Astrocyte (in vitro differentiated cells and primary cell): ENCODE measurements around the gene NBPF3. TPM values are rescaled to one million over a fixed set of nuclear protein-coding genes. Genes with fewer than 3 reads are reported as not detected.
A peak's percentile ranks its signal among the peaks of the same experiment; 100 is the strongest.

Experiments used
- DNase-seq: peaks from one replicate; pipeline ENCODE4 v3.0.0-alpha.2; 2010; ENCODE audit warnings: low read depth
- FAIRE-seq: peaks from 2 replicates; lab custom pipeline; 2011; peaks lifted over from hg19 to GRCh38; lab: Jason Lieb, UNC
- H2AFZ ChIP-seq: 2 replicates; pipeline ENCODE4 v1.6.0; 2012; ENCODE audit warnings: low read depth, low read length, inconsistent platforms
- H3K27ac ChIP-seq: 2 replicates; pipeline ENCODE4 v1.5.1; 2011; ENCODE audit warnings: low read depth, low read length, inconsistent platforms
- H3K27me3 ChIP-seq: 2 replicates; pipeline ENCODE4 v1.6.0; 2011; ENCODE audit warnings: low read length, inconsistent platforms; ENCODE audit not compliant: insufficient read depth
- H3K36me3 ChIP-seq: 2 replicates; pipeline ENCODE4 v1.5.1; 2011; ENCODE audit warnings: low read length, inconsistent platforms; ENCODE audit not compliant: insufficient read depth
- H3K4me1 ChIP-seq: 2 replicates; pipeline ENCODE4 v1.5.1; 2011; ENCODE audit warnings: low read length, inconsistent platforms; ENCODE audit not compliant: insufficient read depth
- H3K4me2 ChIP-seq: 2 replicates; pipeline ENCODE4 v1.6.0; 2012; ENCODE audit warnings: low read length, inconsistent platforms
- H3K4me3 ChIP-seq: 2 replicates; pipeline ENCODE4 v1.5.1; 2011; ENCODE audit warnings: low read depth, mild to moderate bottlenecking, low read length, inconsistent platforms; ENCODE audit not compliant: insufficient read depth
- H3K79me2 ChIP-seq: 2 replicates; pipeline ENCODE4 v1.6.0; 2012; ENCODE audit warnings: mild to moderate bottlenecking, low read length, inconsistent platforms; ENCODE audit not compliant: insufficient read depth
- H3K9ac ChIP-seq: 2 replicates; pipeline ENCODE4 v1.6.0; 2012; ENCODE audit warnings: mild to moderate bottlenecking, low read length, inconsistent platforms
- H3K9me3 ChIP-seq: 2 replicates; pipeline ENCODE4 v1.5.1; 2012; ENCODE audit warnings: low read depth, mild to moderate bottlenecking, low read length, inconsistent platforms; ENCODE audit not compliant: insufficient read depth
- H4K20me1 ChIP-seq: 2 replicates; pipeline ENCODE4 v1.6.0; 2012; ENCODE audit warnings: low read length, inconsistent platforms; ENCODE audit not compliant: insufficient read depth
- H3K27ac Mint-ChIP-seq: one replicate; pipeline ENCODE4 v1.8.0; 2021; ENCODE audit warnings: mild to moderate bottlenecking, mixed read lengths; ENCODE audit not compliant: unreplicated experiment
- H3K27me3 Mint-ChIP-seq: one replicate; pipeline ENCODE4 v1.8.0; 2021; ENCODE audit warnings: low read depth, mixed read lengths; ENCODE audit not compliant: unreplicated experiment
- H3K36me3 Mint-ChIP-seq: one replicate; pipeline ENCODE4 v1.8.0; 2021; ENCODE audit warnings: low read depth, mixed read lengths; ENCODE audit not compliant: unreplicated experiment
- H3K4me1 Mint-ChIP-seq: one replicate; pipeline ENCODE4 v1.8.0; 2021; ENCODE audit warnings: low read depth, mixed read lengths; ENCODE audit not compliant: unreplicated experiment
- H3K4me3 Mint-ChIP-seq: one replicate; pipeline ENCODE4 v1.8.0; 2021; ENCODE audit warnings: mild to moderate bottlenecking, moderate library complexity, mixed read lengths; ENCODE audit not compliant: unreplicated experiment
- H3K9me3 Mint-ChIP-seq: one replicate; pipeline ENCODE4 v1.8.0; 2021; ENCODE audit warnings: mild to moderate bottlenecking, mixed read lengths; ENCODE audit not compliant: unreplicated experiment
- CTCF ChIP-seq: IDR thresholded peaks from 2 replicates; pipeline ENCODE4 v1.5.1; 2011; ENCODE audit warnings: low read depth, mild to moderate bottlenecking, inconsistent platforms, low read length, moderate library complexity; ENCODE audit not compliant: insufficient read depth
- EZH2 ChIP-seq: IDR thresholded peaks from 2 replicates; pipeline ENCODE4 v1.6.1; 2012; ENCODE audit warnings: mild to moderate bottlenecking, low read length, inconsistent platforms; ENCODE audit not compliant: insufficient read depth
- total RNA-seq: library from RNA; stranded (reverse); gene quantifications from 2 replicates; pipeline ENCODE4 v1.2.1, GENCODE V29; 2021

The NBPF3 gene
- total RNA-seq, 1 donor from 2014 or later = 6.0 TPM

DNA sequence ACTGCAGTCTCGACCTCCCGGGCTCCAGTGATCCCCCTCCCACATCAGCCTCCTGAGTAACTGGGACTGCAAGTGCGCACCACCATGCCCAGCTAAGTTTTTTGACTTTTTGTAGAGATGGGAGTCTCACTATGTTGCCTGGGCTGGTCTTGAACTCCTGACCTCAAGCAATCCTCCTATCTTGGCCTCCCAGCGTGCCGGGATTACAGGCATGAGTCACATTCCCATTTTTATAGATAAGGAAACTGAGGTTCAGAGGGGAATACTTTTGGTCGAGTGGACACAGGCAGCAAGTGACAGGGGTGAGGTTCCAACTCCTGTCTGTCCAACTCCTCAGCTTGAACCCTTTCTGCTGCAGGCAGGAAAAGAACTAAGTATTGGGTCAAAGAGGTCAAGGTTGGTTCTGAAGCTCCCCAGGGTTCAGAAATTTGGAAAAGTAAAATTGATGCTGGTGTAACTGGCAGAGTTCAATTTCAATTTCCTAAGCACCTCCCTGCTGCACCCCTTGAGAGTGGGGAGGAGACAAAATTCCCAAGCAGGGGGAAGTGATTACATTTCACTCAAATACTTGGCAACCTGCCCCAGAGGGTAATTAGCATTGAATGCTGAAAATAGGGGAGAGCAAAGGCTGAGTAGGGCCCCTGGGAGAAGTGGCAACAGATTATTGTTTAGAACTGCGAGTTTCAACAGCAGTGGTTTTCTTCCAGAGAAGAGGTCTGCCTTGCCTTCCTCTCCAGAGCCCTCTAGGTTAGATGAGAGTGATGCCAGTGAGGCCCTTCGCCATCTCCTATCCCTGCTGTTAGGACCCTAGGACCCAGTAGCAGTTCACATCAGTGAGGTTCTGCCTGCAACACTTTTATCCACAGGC, 51.8 kb downstream of the NBPF3 start:
- Histone ChIP-seq H3K4me3 (no peak overlapping the region), H3K4me2 (no peak overlapping the region), H3K36me3 (no peaks in the 10 kb centered on the region), H3K9ac (no peak overlapping the region), H3K9me3 (no peaks in the 10 kb centered on the region), H4K20me1 (no peaks in the 10 kb centered on the region), H3K4me1 (no peaks in the 10 kb centered on the region), H2AFZ (no peak overlapping the region), H3K27ac (no peak overlapping the region), H3K79me2 (no peaks in the 10 kb centered on the region), H3K27me3 (peaks cover 16% of the 10 kb centered on the region)
- H3K4me1 Mint-ChIP-seq = no peaks in the 10 kb centered on the region
- FAIRE-seq (no peak), DNase-seq (no peak)
- H3K27ac Mint-ChIP-seq = no peak overlapping the region
- H3K9me3 Mint-ChIP-seq = peaks cover 4% of the 10 kb centered on the region
- H3K36me3 Mint-ChIP-seq = peaks cover 1% of the 10 kb centered on the region
- TF ChIP-seq CTCF (no peak), EZH2 (no peak)
- H3K4me3 Mint-ChIP-seq = no peak overlapping the region
- peaks cover 38% of the 10 kb centered on the region for H3K27me3 Mint-ChIP-seq

GRCh38 chr1:21492356-21492625, 52.4 kb downstream of the NBPF3 start:
- Histone ChIP-seq H3K4me2 (no peak overlapping the region), H3K9me3 (no peaks in the 10 kb centered on the region), H3K27ac (no peak overlapping the region), H3K4me1 (no peaks in the 10 kb centered on the region), H3K27me3 (peaks cover 19% of the 10 kb centered on the region), H3K9ac (no peak overlapping the region), H3K79me2 (no peaks in the 10 kb centered on the region), H3K4me3 (no peak overlapping the region), H3K36me3 (no peaks in the 10 kb centered on the region), H4K20me1 (no peaks in the 10 kb centered on the region), H2AFZ (no peak overlapping the region)
- no peak overlapping the region for H3K4me3 Mint-ChIP-seq
- H3K9me3 Mint-ChIP-seq = peaks cover 4% of the 10 kb centered on the region
- H3K27me3 Mint-ChIP-seq = peaks cover 40% of the 10 kb centered on the region
- TF ChIP-seq CTCF (no peak), EZH2 (no peak)
- FAIRE-seq (no peak), DNase-seq (no peak)
- peaks cover 1% of the 10 kb centered on the region for H3K36me3 Mint-ChIP-seq
- H3K27ac Mint-ChIP-seq = peak overlapping the region; percentile 41
- no peaks in the 10 kb centered on the region for H3K4me1 Mint-ChIP-seq

- H3K27ac ChIP-seq = no peak overlapping the region
- H3K4me1 Mint-ChIP-seq = no peaks in the 10 kb centered on the region
- H4K20me1 ChIP-seq = no peaks in the 10 kb centered on the region
- H3K4me3 ChIP-seq = no peak overlapping the region
- H3K27ac Mint-ChIP-seq = no peak overlapping the region
- no peaks in the 10 kb centered on the region for H3K4me1 ChIP-seq
- H3K79me2 ChIP-seq = no peaks in the 10 kb centered on the region
- peaks cover 4% of the 10 kb centered on the region for H3K9me3 Mint-ChIP-seq
- FAIRE-seq (no peak), DNase-seq (no peak)
- H3K4me2 ChIP-seq = no peak overlapping the region
- no peak overlapping the region for H3K4me3 Mint-ChIP-seq
- H3K9me3 ChIP-seq = no peaks in the 10 kb centered on the region
- H3K36me3 Mint-ChIP-seq = peaks cover 1% of the 10 kb centered on the region
- no peaks in the 10 kb centered on the region for H3K36me3 ChIP-seq
- H3K27me3 Mint-ChIP-seq = peaks cover 40% of the 10 kb centered on the region
- no peak overlapping the region for H3K9ac ChIP-seq
- H3K27me3 ChIP-seq = peaks cover 14% of the 10 kb centered on the region
- no peak for TF ChIP-seq EZH2
- H2AFZ ChIP-seq = no peak overlapping the region
These were observed 54.3 kb downstream of the NBPF3 start for GRCh38 chr1:21494196-21494595.
